OCI-LY3 (cell line): Measurements from ENCODE around the gene FOXA1.

ENCODE experiments used
- EZH2phosphoT487 ChIP-seq: fragments of 200-600 bp; shearing (Covaris generic); IDR thresholded peaks from 2 replicates; pipeline ENCODE4 v1.6.1; 2018; ENCODE audit warnings: antibody characterized with exemption, mixed run types, low read depth
- TF ChIP-seq, protein P1 (sequence below): fragments of 200-600, 300-600 bp; sonication (generic); IDR thresholded peaks from 2 replicates; pipeline ENCODE4 v1.5.1; 2014; ENCODE audit warnings: antibody characterized with exemption, low read length, low read depth

DNA sequence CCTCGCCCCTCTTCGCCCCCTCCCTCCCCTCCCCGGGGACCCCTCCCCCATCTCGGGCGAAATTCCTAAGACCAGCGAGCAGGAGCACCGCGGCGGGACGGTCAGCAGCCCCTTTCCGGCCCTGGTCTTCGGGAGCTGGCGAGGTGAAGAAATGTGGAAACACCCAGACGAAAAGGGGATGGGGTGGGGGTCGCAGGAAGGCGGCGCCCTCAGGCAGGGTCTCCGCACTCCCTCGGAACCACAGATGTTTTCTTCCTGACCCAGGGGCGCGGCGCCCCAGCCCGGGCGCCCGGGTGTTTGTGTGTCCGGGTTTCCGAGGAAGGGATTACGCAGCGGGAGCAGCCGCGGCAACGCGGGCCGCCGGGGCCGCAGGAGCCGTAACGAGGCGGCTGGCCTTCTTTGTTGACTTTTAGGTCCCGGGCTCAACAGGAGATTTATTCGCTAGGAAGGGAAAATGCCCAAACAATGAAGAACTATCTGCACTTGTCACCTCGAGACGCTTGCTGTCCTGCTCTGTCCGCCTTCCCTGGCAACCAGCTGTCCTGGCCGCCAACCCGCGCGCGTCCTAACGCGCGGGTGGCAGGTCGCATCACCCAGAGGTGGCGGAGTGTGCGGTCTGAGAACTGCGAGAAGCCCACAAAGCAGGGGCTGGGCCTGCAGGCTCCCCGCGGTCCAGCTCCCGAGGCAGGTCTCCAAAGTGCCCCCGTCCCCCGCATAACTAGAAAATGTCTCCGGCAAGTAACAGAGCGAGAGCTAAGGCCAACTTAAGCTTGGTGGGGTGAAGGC, 7.0 kb downstream of the FOXA1 start:
- TF ChIP-seq, protein P1, sequence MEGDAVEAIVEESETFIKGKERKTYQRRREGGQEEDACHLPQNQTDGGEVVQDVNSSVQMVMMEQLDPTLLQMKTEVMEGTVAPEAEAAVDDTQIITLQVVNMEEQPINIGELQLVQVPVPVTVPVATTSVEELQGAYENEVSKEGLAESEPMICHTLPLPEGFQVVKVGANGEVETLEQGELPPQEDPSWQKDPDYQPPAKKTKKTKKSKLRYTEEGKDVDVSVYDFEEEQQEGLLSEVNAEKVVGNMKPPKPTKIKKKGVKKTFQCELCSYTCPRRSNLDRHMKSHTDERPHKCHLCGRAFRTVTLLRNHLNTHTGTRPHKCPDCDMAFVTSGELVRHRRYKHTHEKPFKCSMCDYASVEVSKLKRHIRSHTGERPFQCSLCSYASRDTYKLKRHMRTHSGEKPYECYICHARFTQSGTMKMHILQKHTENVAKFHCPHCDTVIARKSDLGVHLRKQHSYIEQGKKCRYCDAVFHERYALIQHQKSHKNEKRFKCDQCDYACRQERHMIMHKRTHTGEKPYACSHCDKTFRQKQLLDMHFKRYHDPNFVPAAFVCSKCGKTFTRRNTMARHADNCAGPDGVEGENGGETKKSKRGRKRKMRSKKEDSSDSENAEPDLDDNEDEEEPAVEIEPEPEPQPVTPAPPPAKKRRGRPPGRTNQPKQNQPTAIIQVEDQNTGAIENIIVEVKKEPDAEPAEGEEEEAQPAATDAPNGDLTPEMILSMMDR, result no peak
- no peak for TF ChIP-seq EZH2phosphoT487
